Prostate gland (tissue), 2 donors: ENCODE data around the gene EIF3B. TPM values are rescaled to one million over a fixed set of nuclear protein-coding genes. Genes with fewer than 3 reads are reported as not detected.
A peak's percentile ranks its signal among the peaks of the same experiment; 100 is the strongest.
"Not testable (repeated sequence)": the region's sequence is repeated elsewhere in the genome, so short reads cannot be mapped to it uniquely, and the experiment has no call there.

ENCODE experiments used
- DNase-seq: peaks from one replicate; pipeline ENCODE4 v3.0.0-alpha.2; 2019; ENCODE audit warnings: low spot score
- H3K27ac ChIP-seq, 2 donors: fragments of 200-600 bp; sonication (generic); 2 replicates each; pipeline ENCODE4 v1.5.1; 2017 to 2019
- H3K27me3 ChIP-seq: fragments of 200-600 bp; sonication (generic); replicated peaks from 2 replicates; pipeline ENCODE4 v1.5.1; 2019; ENCODE audit not compliant: insufficient read depth
- H3K36me3 ChIP-seq, 2 donors: fragments of 200-600 bp; sonication (generic); 1 replicate in 1 of 2; 2 replicates in 1 of 2; pipeline versions ENCODE4 v1.5.1 to v1.8.1; 2017 to 2019
- H3K4me1 ChIP-seq: fragments of 200-600 bp; sonication (generic); replicated peaks from 2 replicates; pipeline ENCODE4 v1.5.1; 2019
- H3K4me3 ChIP-seq, 2 donors: fragments of 200-600 bp; sonication (generic); 2 replicates each; pipeline ENCODE4 v1.5.1; 2017 to 2019
- H3K9me3 ChIP-seq: fragments of 200-600 bp; sonication (generic); 2 replicates; pipeline ENCODE4 v1.5.1; 2017
- POLR2A ChIP-seq: fragments of 450-650 bp; IDR thresholded peaks from one replicate; pipeline ENCODE4 v1.6.1; 2016; ENCODE audit warnings: antibody characterized with exemption, mild to moderate bottlenecking
- POLR2AphosphoS5 ChIP-seq: sonication (generic); formaldehyde crosslinking; IDR thresholded peaks from one replicate; pipeline ENCODE4 v1.6.1; 2017; ENCODE audit warnings: antibody characterized with exemption
- WGBS: methylation state at CpG from one replicate; pipeline ENCODE4 v1.1.5; 2018; 5-methylcytosine and 5-hydroxymethylcytosine counted together
- intact Hi-C: fragments of 100-400 bp; cut with DNase I; formaldehyde crosslinking; loops from one replicate; pipeline ENCODE4 v1.14.2; 2022
- total RNA-seq, 2 donors: library from RNA; depleted of rRNA; stranded (reverse); fragments of >200 nt; gene quantifications; one replicate each; pipeline ENCODE4 v1.1.0, GENCODE V29; 2016
- TF ChIP-seq, protein P1 (sequence below), 4 experiments: fragments of 200-600 bp in 2 of 4; fragments of 450-650 bp in 2 of 4; sonication (generic) in 2 of 4; IDR thresholded peaks; 1 replicate in 3 of 4; 2 replicates in 1 of 4; pipeline ENCODE4 v1.5.1; 2016 to 2019; ENCODE audit warnings: antibody characterized with exemption in 4 of 4, mild to moderate bottlenecking in 2 of 4, moderate library complexity in 2 of 4

EIF3B gene
- total RNA-seq, 2 donors from 2014 or later, result 141 to 220 TPM

DNA sequence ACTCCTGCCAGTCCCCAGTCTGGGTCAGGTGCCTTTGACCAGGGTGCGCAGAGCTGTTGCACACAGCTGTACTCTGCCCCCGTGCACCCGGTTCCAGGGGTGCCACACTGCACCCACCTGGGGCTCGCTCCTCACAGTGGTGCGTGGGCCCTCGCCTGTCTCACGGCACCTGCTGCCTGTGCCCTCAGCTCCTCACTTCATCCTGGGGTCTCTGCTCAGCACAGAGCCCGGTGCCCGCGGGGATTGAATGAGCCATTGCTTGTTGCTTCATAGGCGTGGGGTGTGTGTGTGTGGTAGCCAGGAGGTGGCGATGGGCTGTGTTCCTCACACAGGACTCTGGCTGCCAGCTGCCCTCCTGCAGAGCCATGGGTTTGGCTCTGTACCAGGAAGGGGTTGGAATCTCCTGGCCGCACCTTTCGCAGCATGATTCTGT lies 18.5 kb downstream of the EIF3B start:
- 84% methylated on average over 13 of the region's 14 CpGs for WGBS
- peak; percentile 55 for DNase-seq
- H3K4me1 ChIP-seq, result no peaks in the 10 kb centered on the region
- no peaks in the 10 kb centered on the region for H3K27me3 ChIP-seq
- H3K9me3 ChIP-seq, result no peaks in the 10 kb centered on the region
- H3K36me3 ChIP-seq, result peaks cover 37 to 49% of the 10 kb centered on the region in 2 donors
- no peak overlapping the region for H3K4me3 ChIP-seq
- intact Hi-C loops, result no loop called here
- TF ChIP-seq POLR2A (no peak), POLR2AphosphoS5 (peak; percentile 46)
- TF ChIP-seq, protein P1, sequence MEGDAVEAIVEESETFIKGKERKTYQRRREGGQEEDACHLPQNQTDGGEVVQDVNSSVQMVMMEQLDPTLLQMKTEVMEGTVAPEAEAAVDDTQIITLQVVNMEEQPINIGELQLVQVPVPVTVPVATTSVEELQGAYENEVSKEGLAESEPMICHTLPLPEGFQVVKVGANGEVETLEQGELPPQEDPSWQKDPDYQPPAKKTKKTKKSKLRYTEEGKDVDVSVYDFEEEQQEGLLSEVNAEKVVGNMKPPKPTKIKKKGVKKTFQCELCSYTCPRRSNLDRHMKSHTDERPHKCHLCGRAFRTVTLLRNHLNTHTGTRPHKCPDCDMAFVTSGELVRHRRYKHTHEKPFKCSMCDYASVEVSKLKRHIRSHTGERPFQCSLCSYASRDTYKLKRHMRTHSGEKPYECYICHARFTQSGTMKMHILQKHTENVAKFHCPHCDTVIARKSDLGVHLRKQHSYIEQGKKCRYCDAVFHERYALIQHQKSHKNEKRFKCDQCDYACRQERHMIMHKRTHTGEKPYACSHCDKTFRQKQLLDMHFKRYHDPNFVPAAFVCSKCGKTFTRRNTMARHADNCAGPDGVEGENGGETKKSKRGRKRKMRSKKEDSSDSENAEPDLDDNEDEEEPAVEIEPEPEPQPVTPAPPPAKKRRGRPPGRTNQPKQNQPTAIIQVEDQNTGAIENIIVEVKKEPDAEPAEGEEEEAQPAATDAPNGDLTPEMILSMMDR (IDR thresholded peaks at IDR 0.05), result peak in 1 of 4 experiments; percentile 35
- H3K27ac ChIP-seq, result no peak overlapping the region

DNA sequence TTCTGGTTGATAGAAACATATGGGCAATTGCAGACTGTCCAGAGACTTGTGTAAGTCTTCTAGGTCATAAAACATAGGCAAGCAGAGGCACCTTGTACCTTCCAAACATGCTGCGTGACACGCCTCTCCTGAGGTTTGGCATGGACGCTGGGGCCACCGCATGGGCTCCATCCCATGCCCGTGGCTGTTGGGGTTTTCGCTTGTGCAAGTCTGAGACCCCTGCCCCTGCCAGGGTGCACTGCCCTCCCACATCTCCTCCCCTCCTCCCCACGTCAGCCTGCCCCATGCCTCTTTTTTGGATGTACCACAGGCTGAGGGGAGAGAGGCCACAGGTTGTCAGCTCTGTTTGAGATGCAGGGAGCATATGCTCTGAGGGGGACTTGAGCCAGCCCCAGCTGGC lies 19.0 kb downstream of the EIF3B start:
- intact Hi-C loops, result no loop called here
- no peak overlapping the region for H3K27ac ChIP-seq
- peaks cover 37 to 48% of the 10 kb centered on the region in 2 donors for H3K36me3 ChIP-seq
- no peaks in the 10 kb centered on the region for H3K27me3 ChIP-seq
- WGBS, result 80% methylated on average over 6 of the region's 7 CpGs
- TF ChIP-seq POLR2AphosphoS5, result no peak
- TF ChIP-seq, protein P1 (IDR thresholded peaks at IDR 0.05), result no peak
- TF ChIP-seq POLR2A, result no peak
- no peak overlapping the region for H3K4me3 ChIP-seq
- H3K4me1 ChIP-seq, result no peaks in the 10 kb centered on the region
- H3K9me3 ChIP-seq, result no peaks in the 10 kb centered on the region
- DNase-seq, result no peak

DNA sequence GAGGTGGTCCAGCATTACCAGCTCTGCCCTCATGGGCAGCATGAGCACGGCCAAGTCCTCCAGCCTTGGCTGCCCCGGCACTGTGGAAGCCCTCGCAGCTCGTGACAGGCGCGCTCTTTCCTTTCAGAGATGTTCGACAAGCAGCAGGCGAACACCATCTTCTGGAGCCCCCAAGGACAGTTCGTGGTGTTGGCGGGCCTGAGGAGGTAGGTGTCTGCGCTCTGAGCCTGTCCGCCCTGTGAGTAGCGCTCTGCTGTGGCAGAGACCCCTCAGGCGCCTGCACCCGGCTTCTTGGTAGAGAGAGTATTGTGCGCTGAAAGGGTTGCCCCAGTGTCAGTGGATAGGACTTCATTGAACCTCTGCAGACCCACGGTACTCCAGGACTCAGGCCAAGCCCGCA lies 19.8 kb downstream of the EIF3B start:
- Histone ChIP-seq H3K27ac (no peak overlapping the region), H3K36me3 (peaks cover 37 to 49% of the 10 kb centered on the region in 2 donors), H3K4me1 (no peaks in the 10 kb centered on the region), H3K27me3 (no peaks in the 10 kb centered on the region), H3K9me3 (no peaks in the 10 kb centered on the region), H3K4me3 (no peak overlapping the region)
- DNase-seq, result no peak
- intact Hi-C loops, result no loop called here
- WGBS, result 96% methylated on average over 18 of the region's 18 CpGs
- TF ChIP-seq POLR2A, result no peak

DNA sequence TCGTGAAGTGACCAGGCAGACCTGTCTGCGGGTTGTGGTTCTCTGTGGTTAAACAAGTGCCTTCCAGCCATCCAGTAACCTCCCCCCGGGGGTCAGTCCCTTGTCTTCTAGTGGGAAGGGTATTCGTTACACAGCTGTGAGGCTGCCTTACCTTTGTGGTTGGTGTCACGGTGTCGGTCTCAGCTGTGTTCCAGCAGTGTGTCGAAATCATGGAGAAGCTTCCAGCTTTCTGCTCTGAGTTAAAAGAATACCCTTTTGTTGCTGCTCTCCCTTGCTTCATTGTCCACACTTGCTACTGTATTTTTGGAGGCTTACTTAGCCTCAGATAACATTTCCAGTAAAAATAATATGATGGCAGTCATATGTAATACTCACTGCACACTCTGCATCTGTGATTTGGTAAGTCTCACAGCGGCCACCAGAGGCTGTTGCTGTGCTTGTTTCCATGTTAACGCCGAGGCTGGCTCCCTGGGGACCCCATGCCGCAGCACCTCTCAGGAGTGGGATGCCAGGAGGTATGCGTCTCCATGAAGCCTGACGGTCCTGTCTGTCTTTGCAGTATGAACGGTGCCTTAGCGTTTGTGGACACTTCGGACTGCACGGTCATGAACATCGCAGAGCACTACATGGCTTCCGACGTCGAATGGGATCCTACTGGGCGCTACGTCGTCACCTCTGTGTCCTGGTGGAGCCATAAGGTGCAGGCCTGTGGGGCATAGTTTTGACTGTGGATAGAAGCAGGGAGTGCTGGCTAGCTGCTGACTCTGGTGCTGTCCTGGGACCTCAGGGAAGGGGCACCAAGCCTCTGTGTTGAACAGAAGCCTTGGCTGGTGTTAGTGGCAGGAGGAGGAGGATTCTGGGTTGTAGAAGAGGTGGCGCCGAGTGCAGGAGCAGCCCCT lies 20.5 kb downstream of the EIF3B start:
- WGBS, result 90% methylated on average over 26 of the region's 26 CpGs
- TF ChIP-seq POLR2AphosphoS5, result no peak
- TF ChIP-seq, protein P1 (IDR thresholded peaks at IDR 0.05), result no peak
- no peak for TF ChIP-seq POLR2A
- no peaks in the 10 kb centered on the region for H3K9me3 ChIP-seq
- DNase-seq, result no peak
- intact Hi-C loops, result no loop called here
- no peaks in the 10 kb centered on the region for H3K27me3 ChIP-seq
- no peak overlapping the region for H3K4me3 ChIP-seq
- H3K4me1 ChIP-seq, result no peaks in the 10 kb centered on the region
- H3K36me3 ChIP-seq, result peaks cover 37 to 52% of the 10 kb centered on the region in 2 donors
- no peak overlapping the region for H3K27ac ChIP-seq

DNA sequence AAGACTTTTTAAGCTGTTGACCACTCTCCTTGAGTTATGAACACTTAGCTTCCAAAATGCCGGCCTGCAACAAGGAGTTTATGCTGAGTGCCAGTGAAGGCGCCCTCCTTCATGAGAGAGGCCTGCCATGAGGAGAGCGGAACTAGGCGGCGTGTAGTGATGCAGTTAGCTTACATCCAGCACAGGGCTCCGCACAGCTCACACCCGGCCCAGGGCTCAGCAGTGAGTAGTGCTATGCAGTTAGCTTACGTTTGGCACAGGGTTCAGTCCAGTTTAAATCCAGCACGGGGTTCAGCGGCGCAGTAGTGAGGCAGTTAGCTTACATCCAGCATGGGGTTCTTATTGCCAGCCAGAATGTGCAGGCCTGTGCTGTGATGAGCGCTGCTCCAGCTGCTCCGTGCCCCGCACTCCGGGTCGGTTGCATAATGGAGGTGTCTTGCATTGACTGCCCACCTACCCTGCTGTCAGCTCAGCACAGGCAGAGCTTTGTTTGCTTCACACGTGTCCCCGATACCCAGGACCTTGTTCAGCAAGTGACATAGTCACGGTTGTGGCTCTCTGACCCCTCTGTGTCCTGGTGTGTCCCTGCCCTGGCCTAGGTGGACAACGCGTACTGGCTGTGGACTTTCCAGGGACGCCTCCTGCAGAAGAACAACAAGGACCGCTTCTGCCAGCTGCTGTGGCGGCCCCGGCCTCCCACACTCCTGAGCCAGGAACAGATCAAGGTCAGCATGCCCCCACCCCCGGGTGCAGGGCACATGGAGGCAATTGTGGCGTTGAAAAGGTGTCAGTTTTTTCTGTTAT lies 21.9 kb downstream of the EIF3B start:
- H3K4me3 ChIP-seq, result no peak overlapping the region
- WGBS, result 95% methylated on average over 27 of the region's 27 CpGs
- H3K9me3 ChIP-seq, result no peaks in the 10 kb centered on the region
- H3K36me3 ChIP-seq, result peaks cover 29 to 47% of the 10 kb centered on the region in 2 donors
- intact Hi-C loops, result no loop called here
- no peak for DNase-seq
- TF ChIP-seq POLR2AphosphoS5 (no peak), POLR2A (no peak)
- TF ChIP-seq, protein P1 (IDR thresholded peaks at IDR 0.05), result no peak
- H3K27me3 ChIP-seq, result no peaks in the 10 kb centered on the region
- no peak overlapping the region for H3K27ac ChIP-seq
- no peaks in the 10 kb centered on the region for H3K4me1 ChIP-seq

DNA sequence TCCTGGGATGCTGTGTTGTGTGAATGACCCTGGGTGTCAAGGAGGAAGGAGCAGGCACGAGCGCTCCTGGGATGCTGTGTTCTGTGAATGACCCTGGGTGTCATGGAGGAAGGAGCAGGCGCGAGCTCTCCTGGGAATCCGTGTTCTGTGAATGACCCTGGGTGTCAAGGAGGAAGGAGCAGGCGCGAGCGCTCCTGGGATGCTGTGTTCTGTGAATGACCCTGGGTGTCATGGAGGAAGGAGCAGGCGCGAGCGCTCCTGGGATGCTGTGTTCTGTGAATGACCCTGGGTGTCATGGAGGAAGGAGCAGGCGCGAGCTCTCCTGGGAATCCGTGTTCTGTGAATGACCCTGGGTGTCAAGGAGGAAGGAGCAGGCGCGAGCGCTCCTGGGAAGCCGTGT lies 22.9 kb downstream of the EIF3B start:
- H3K36me3 ChIP-seq, result peaks cover 24 to 38% of the 10 kb centered on the region in 2 donors
- H3K27ac ChIP-seq, H3K27me3 ChIP-seq, H3K9me3 ChIP-seq, intact Hi-C loops, DNase-seq, H3K4me3 ChIP-seq, H3K4me1 ChIP-seq: not testable (repeated sequence)
- 86% methylated on average over 18 of the region's 18 CpGs for WGBS

DNA sequence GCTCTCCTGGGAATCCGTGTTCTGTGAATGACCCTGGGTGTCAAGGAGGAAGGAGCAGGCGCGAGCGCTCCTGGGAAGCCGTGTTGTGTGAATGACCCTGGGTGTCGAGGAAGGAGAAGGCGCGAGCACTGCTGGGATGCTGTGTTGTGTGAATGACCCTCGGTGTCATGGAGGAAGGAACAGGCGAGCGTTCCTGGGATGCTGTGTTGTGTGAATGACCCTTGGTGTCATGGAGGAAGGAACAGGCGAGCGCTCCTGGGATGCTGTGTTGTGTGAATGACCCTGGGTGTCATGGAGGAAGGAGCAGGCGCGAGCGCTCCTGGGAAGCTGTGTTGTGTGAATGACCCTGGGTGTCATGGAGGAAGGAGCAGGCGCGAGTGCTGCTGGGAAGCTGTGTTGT lies 23.5 kb downstream of the EIF3B start:
- intact Hi-C loops, result not testable (repeated sequence)
- WGBS, result 85% methylated on average over 18 of the region's 18 CpGs
- peaks cover 24 to 38% of the 10 kb centered on the region in 2 donors for H3K36me3 ChIP-seq

More for the DNA sequence above, 23.5 kb downstream of the EIF3B start:
- DNase-seq, H3K27ac ChIP-seq, H3K27me3 ChIP-seq, H3K4me1 ChIP-seq, H3K4me3 ChIP-seq, H3K9me3 ChIP-seq: not testable (repeated sequence)
